WTC11 (cell line): ENCODE results near the gene TRPC4AP. TPM values are rescaled to one million over a fixed set of nuclear protein-coding genes. Genes with fewer than 3 reads are reported as not detected.

ENCODE experiments used
- ATAC-seq: fragments of 200-7000 bp; cut with Tn5 transposase; 2 replicates; pipeline ENCODE4 v1.10.0; 2021; ENCODE audit warnings: mild to moderate bottlenecking, moderate library complexity
- CTCF ChIA-PET: fragments of 300-600 bp; sonication (Branson Sonifier 250); formaldehyde crosslinking; loops from one replicate; lab custom pipeline; 2021; ENCODE audit warnings: antibody characterized with exemption; lab: Charles Lee
- POLR2A ChIA-PET: fragments of 350-600 bp; sonication (Branson Sonifier 250); formaldehyde crosslinking; loops from one replicate; lab custom pipeline; 2021; ENCODE audit warnings: antibody characterized with exemption; lab: Charles Lee
- DNase-seq: peaks from one replicate; pipeline ENCODE4 v3.0.0; 2021; ENCODE audit warnings: low spot score
- H3K27ac Mint-ChIP-seq: 2 replicates; pipeline ENCODE4 v1.8.0; 2021; ENCODE audit warnings: mixed read lengths
- H3K27me3 Mint-ChIP-seq: 2 replicates; pipeline ENCODE4 v1.8.0; 2021; ENCODE audit warnings: low read depth, mild to moderate bottlenecking, moderate library complexity, mixed read lengths
- H3K36me3 Mint-ChIP-seq: 2 replicates; pipeline ENCODE4 v1.8.0; 2021; ENCODE audit warnings: mixed read lengths
- H3K4me1 Mint-ChIP-seq: 2 replicates; pipeline ENCODE4 v1.8.0; 2022; ENCODE audit warnings: mixed read lengths
- H3K4me3 Mint-ChIP-seq: 2 replicates; pipeline ENCODE4 v1.8.0; 2021; ENCODE audit warnings: mild to moderate bottlenecking, moderate library complexity, mixed read lengths
- H3K9me3 Mint-ChIP-seq: 2 replicates; pipeline ENCODE4 v1.8.0; 2021; ENCODE audit warnings: mixed read lengths
- ERG ChIP-seq: fragments of 250-450 bp; sonication (Bioruptor Pico); IDR thresholded peaks from 2 replicates; pipeline ENCODE4 v1.8.0; 2021; ENCODE audit warnings: mild to moderate bottlenecking
- ESRRA ChIP-seq: sonication (generic); formaldehyde crosslinking; IDR thresholded peaks from 2 replicates; pipeline ENCODE4 v1.8.1; 2022; ENCODE audit warnings: mild to moderate bottlenecking, missing genetic modification reagents, borderline replicate concordance
- JAZF1 ChIP-seq: fragments of 250-450 bp; sonication (Bioruptor Pico); IDR thresholded peaks from 2 replicates; pipeline ENCODE4 v1.9.0; 2021; ENCODE audit warnings: moderate library complexity, mild to moderate bottlenecking, inconsistent platforms
- MYBL2 ChIP-seq: sonication (generic); formaldehyde crosslinking; IDR thresholded peaks from 2 replicates; pipeline ENCODE4 v1.8.1; 2023; ENCODE audit warnings: mild to moderate bottlenecking, moderate library complexity, missing genetic modification reagents
- NR1H2 ChIP-seq: sonication (generic); formaldehyde crosslinking; IDR thresholded peaks from 2 replicates; pipeline ENCODE4 v1.9.0; 2021; ENCODE audit warnings: mild to moderate bottlenecking, moderate library complexity, missing genetic modification reagents
- NR2C2 ChIP-seq: sonication (generic); formaldehyde crosslinking; IDR thresholded peaks from 2 replicates; pipeline ENCODE4 v1.8.0; 2022; ENCODE audit warnings: mild to moderate bottlenecking, missing genetic modification reagents
- PREB ChIP-seq: sonication (generic); formaldehyde crosslinking; IDR thresholded peaks from 2 replicates; pipeline ENCODE4 v1.8.1; 2022; ENCODE audit warnings: mild to moderate bottlenecking, missing genetic modification reagents, moderate library complexity, borderline replicate concordance
- RORB ChIP-seq: fragments of 250-450 bp; sonication (Bioruptor Pico); IDR thresholded peaks from 2 replicates; pipeline ENCODE4 v1.9.0; 2021; ENCODE audit warnings: mild to moderate bottlenecking
- SP1 ChIP-seq: sonication (generic); formaldehyde crosslinking; conservative IDR thresholded peaks from 2 replicates; pipeline ENCODE4 v1.8.1; 2022; ENCODE audit warnings: missing genetic modification reagents
- ZNF232 ChIP-seq: sonication (generic); formaldehyde crosslinking; IDR thresholded peaks from 2 replicates; pipeline ENCODE4 v1.8.0; 2022; ENCODE audit warnings: mild to moderate bottlenecking, missing genetic modification reagents
- ZNF396 ChIP-seq: fragments of 250-450 bp; sonication (Bioruptor Pico); IDR thresholded peaks from 2 replicates; pipeline ENCODE4 v1.8.0; 2021; ENCODE audit warnings: mild to moderate bottlenecking, moderate library complexity, borderline replicate concordance
- ZNF423 ChIP-seq: fragments of 250-450 bp; sonication (Bioruptor Pico); IDR thresholded peaks from 2 replicates; pipeline ENCODE4 v2.1.2; 2022; ENCODE audit warnings: mild to moderate bottlenecking, moderate library complexity
- ZNF532 ChIP-seq: fragments of 250-450 bp; sonication (Bioruptor Pico); IDR thresholded peaks from 2 replicates; pipeline ENCODE4 v1.9.0; 2021; ENCODE audit warnings: mild to moderate bottlenecking, borderline replicate concordance
- total RNA-seq: library from RNA; stranded (reverse); gene quantifications from 3 replicates; pipeline ENCODE4 v1.2.3, GENCODE V29; 2021
- TF ChIP-seq, protein P1 (sequence below): sonication (generic); formaldehyde crosslinking; IDR thresholded peaks from 2 replicates; pipeline ENCODE4 v1.8.1; 2022; ENCODE audit warnings: low read depth, missing genetic modification reagents, borderline replicate concordance
- TF ChIP-seq, protein P2 (sequence below): fragments of 250-450 bp; sonication (Bioruptor Pico); IDR thresholded peaks from 2 replicates; pipeline ENCODE4 v1.9.0; 2021; ENCODE audit warnings: moderate library complexity, mild to moderate bottlenecking, inconsistent platforms, borderline replicate concordance
- TF ChIP-seq, protein P3 (sequence below): sonication (generic); formaldehyde crosslinking; IDR thresholded peaks from 2 replicates; pipeline ENCODE4 v1.8.0; 2022; ENCODE audit warnings: missing genetic modification reagents
- TF ChIP-seq, protein P4 (sequence below): fragments of 250-450 bp; sonication (Bioruptor Pico); IDR thresholded peaks from 2 replicates; pipeline ENCODE4 v2.1.2; 2022; ENCODE audit warnings: mild to moderate bottlenecking, moderate library complexity
- TF ChIP-seq, protein P5 (sequence below): sonication (generic); formaldehyde crosslinking; IDR thresholded peaks from 2 replicates; pipeline ENCODE4 v1.8.1; 2023; ENCODE audit warnings: mild to moderate bottlenecking, missing genetic modification reagents, moderate library complexity

The TRPC4AP gene
- total RNA-seq, 1 experiment from 2014 or later: 73.8 TPM

DNA sequence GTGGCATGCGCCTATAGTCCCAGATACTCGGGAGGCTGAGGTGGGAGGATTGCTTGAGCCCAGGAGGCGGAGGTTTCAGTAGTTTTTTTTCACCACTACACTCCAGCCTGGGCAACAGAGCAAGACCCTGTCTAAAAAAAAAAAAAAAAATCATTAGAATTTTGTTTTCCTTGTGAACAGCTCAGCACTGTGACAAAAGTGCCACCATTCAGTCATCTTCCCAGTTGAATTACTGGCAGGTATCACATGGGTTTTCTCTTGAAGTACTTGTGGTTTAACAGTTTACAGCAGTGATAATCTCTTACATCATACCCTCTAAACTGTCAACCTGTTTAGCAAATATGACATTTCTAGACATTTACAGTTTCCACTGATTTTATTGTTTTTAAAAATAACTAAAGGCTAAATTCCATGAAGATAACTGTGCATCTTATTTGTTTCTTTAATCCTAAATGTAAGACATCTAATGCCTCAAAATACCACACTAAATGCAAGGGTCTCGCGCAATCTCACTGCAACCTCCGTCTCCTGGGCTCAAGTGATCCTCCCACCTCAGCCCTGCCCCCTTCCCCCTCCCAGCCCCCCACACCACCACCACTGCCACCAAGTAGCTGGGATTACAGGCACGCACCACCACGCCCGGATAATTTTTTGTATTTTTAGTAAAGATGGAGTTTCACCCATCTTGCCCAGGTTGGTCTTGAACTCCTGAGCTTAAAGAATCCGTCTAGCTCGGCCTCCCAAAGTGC, 7.0 kb downstream of the TRPC4AP start:
- CTCF ChIA-PET: interaction anchor here (0.6 to 1.4 kb wide), 4 partner anchors 11 to 244 kb away, joined by 3 to 5 read pairs (median 4); no protein-coding TSS in a partner anchor
- no peak for ATAC-seq

More for the DNA sequence above, 7.0 kb downstream of the TRPC4AP start:
- POLR2A ChIA-PET: no interaction called here
- no peak overlapping the region for H3K27ac Mint-ChIP-seq
- H3K36me3 Mint-ChIP-seq: peaks cover 8% of the 10 kb centered on the region
- DNase-seq: no peak
- H3K9me3 Mint-ChIP-seq: no peaks in the 10 kb centered on the region
- H3K4me3 Mint-ChIP-seq: no peak overlapping the region
- peaks cover 12% of the 10 kb centered on the region for H3K4me1 Mint-ChIP-seq
- TF ChIP-seq, protein P1, sequence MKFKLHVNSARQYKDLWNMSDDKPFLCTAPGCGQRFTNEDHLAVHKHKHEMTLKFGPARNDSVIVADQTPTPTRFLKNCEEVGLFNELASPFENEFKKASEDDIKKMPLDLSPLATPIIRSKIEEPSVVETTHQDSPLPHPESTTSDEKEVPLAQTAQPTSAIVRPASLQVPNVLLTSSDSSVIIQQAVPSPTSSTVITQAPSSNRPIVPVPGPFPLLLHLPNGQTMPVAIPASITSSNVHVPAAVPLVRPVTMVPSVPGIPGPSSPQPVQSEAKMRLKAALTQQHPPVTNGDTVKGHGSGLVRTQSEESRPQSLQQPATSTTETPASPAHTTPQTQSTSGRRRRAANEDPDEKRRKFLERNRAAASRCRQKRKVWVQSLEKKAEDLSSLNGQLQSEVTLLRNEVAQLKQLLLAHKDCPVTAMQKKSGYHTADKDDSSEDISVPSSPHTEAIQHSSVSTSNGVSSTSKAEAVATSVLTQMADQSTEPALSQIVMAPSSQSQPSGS (CRISPR knock-in tag): no peak
- TF ChIP-seq ZNF423: no peak
- no peak for TF ChIP-seq ESRRA (CRISPR knock-in tag)
- no peak for TF ChIP-seq ERG
- no peak for TF ChIP-seq MYBL2
- no peak for TF ChIP-seq ZNF396 (CRISPR knock-in tag)
- TF ChIP-seq ZNF232: no peak
- no peak for TF ChIP-seq RORB (CRISPR knock-in tag)
- TF ChIP-seq, protein P2, sequence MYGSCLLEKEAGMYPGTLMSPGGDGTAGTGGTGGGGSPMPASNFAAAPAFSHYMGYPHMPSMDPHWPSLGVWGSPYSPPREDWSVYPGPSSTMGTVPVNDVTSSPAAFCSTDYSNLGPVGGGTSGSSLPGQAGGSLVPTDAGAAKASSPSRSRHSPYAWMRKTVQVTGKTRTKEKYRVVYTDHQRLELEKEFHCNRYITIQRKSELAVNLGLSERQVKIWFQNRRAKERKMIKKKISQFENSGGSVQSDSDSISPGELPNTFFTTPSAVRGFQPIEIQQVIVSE: no peak
- TF ChIP-seq, protein P3, sequence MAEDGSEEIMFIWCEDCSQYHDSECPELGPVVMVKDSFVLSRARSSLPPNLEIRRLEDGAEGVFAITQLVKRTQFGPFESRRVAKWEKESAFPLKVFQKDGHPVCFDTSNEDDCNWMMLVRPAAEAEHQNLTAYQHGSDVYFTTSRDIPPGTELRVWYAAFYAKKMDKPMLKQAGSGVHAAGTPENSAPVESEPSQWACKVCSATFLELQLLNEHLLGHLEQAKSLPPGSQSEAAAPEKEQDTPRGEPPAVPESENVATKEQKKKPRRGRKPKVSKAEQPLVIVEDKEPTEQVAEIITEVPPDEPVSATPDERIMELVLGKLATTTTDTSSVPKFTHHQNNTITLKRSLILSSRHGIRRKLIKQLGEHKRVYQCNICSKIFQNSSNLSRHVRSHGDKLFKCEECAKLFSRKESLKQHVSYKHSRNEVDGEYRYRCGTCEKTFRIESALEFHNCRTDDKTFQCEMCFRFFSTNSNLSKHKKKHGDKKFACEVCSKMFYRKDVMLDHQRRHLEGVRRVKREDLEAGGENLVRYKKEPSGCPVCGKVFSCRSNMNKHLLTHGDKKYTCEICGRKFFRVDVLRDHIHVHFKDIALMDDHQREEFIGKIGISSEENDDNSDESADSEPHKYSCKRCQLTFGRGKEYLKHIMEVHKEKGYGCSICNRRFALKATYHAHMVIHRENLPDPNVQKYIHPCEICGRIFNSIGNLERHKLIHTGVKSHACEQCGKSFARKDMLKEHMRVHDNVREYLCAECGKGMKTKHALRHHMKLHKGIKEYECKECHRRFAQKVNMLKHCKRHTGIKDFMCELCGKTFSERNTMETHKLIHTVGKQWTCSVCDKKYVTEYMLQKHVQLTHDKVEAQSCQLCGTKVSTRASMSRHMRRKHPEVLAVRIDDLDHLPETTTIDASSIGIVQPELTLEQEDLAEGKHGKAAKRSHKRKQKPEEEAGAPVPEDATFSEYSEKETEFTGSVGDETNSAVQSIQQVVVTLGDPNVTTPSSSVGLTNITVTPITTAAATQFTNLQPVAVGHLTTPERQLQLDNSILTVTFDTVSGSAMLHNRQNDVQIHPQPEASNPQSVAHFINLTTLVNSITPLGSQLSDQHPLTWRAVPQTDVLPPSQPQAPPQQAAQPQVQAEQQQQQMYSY (CRISPR knock-in tag): no peak
- no peak for TF ChIP-seq NR2C2 (CRISPR knock-in tag)
- TF ChIP-seq, protein P4, sequence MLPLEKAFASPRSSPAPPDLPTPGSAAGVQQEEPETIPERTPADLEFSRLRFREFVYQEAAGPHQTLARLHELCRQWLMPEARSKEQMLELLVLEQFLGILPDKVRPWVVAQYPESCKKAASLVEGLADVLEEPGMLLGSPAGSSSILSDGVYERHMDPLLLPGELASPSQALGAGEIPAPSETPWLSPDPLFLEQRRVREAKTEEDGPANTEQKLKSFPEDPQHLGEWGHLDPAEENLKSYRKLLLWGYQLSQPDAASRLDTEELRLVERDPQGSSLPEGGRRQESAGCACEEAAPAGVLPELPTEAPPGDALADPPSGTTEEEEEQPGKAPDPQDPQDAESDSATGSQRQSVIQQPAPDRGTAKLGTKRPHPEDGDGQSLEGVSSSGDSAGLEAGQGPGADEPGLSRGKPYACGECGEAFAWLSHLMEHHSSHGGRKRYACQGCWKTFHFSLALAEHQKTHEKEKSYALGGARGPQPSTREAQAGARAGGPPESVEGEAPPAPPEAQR (CRISPR knock-in tag): no peak
- TF ChIP-seq JAZF1: no peak
- no peak for TF ChIP-seq PREB (CRISPR knock-in tag)
- no peak for TF ChIP-seq SP1 (CRISPR knock-in tag)
- TF ChIP-seq NR1H2 (CRISPR knock-in tag): no peak
- TF ChIP-seq, protein P5, sequence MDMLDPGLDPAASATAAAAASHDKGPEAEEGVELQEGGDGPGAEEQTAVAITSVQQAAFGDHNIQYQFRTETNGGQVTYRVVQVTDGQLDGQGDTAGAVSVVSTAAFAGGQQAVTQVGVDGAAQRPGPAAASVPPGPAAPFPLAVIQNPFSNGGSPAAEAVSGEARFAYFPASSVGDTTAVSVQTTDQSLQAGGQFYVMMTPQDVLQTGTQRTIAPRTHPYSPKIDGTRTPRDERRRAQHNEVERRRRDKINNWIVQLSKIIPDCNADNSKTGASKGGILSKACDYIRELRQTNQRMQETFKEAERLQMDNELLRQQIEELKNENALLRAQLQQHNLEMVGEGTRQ (CRISPR knock-in tag): no peak
- no peak for TF ChIP-seq ZNF532 (CRISPR knock-in tag)
- H3K27me3 Mint-ChIP-seq: no peaks in the 10 kb centered on the region
